ENCODE measurements around the gene TEX48.

GRCh38 chr9:114671605-114672004 lies 10.4 kb downstream of the TEX48 start:
- no peak for TF ChIP-seq CTCF (IDR thresholded peaks at IDR 0.05)
- TF ChIP-seq ZFX (IDR thresholded peaks at IDR 0.05; ENCODE audit: borderline replicate concordance), result no peak
